ENCODE measurements around the gene FTSJ3.

DNA sequence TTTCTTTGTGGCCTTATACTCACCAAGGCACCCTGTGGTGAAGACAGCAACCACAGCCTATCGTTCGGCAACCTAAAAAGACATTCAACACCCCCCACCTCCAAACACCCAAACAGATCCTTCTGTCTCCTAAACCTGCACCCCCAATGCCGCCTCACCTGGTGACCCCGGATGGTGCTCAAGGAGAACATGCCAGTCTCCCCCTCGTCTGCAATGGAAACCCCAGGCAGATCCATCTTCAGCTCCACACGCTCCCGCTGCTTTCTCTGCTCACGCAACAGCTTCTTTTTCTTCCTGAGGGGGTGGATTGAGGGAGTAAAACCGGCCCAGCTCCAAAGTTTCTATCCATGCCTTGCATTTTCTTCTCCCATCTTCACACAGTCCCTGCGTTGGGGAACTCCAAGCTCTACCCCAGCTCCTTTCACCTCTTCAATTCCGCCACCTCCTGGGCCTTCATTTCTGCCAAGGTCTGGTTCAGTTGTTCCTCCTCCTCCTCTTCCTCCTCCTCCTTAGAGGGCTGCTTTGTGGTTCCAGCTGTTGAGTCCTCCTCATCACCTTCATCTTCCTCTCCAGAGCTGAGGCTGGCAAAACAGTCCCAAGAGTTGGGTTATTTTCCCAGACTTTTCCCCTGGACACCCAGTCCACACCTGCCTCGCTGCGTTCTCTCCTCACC lies 3.7 kb downstream of the FTSJ3 start:
- TF ChIP-seq CTCF (IDR thresholded peaks at IDR 0.05; ENCODE audit: insufficient read depth, low read depth, low read length) (no peak), EZH2 (IDR thresholded peaks at IDR 0.05; ENCODE audit: insufficient read depth, low read length) (no peak)

Measured in astrocyte (in vitro differentiated cells and primary cell).